NOMO-1 (cell line): ENCODE results near the gene TTC9C.
"Not testable (repeated sequence)": the region's sequence is repeated elsewhere in the genome, so short reads cannot be mapped to it uniquely, and the experiment has no call there.

Source experiments
- DNase-seq, 2 experiments: peaks; one replicate each; lab custom pipeline; 2025; ENCODE audit not compliant: unreplicated experiment in 2 of 2; lab: John Stamatoyannopoulos, UW

The TTC9C gene

DNA sequence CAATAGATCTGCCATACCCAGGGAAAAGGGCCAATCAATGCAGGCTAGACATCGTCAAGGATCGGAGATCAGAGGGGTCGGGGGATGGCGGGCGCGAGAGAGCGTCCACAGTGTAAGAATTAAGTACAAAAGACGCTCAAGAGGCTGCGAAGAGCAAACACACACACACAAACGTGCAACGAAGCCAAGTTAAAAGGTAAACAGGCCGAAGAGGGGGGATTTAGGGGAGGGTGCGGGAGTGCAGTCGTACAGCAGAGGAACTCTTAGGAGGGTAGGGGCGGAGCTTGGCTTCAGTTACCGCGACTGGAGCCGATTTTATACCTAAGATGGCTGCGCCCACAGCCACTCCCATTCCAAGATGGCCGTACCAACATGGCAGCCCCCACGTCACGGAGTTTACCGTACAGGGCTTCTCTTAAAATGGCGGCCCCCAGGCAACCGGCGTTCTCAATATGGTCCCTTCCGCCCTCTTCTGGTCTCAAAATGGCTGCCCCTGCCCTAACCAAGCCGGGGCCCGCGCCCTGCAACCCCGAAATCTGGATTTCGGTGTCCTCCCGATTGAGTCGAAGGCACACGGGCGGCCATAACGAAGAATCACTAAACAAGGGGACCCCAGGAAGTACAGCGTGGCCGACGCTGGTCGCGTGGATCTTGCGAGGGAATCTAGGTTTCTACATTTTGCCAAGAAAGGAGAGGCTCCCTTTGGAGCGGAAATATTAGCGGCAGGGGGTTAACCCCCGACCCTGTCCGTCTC, 18.9 kb upstream of the TTC9C start:
- DNase-seq: peak; percentile 98

DNA sequence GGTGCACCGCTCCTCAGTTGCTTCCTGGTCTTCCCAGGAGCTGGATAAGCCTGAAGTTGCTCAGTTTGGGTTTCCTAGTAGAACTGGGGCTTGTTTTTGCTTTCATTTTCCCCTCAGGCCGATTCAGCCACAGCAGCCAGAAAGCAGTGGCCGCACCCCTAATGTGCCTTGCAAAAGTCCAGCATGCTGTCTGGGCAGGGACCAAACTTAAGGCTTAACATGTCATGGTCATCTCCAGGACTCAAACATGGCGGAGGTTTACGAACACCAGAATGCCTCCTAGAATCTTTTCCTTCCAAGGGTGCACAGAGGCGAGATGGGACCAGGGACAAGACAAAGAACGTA, 18.3 kb upstream of the TTC9C start:
- peak in 1 of 2 experiments; percentile 49 for DNase-seq

DNA sequence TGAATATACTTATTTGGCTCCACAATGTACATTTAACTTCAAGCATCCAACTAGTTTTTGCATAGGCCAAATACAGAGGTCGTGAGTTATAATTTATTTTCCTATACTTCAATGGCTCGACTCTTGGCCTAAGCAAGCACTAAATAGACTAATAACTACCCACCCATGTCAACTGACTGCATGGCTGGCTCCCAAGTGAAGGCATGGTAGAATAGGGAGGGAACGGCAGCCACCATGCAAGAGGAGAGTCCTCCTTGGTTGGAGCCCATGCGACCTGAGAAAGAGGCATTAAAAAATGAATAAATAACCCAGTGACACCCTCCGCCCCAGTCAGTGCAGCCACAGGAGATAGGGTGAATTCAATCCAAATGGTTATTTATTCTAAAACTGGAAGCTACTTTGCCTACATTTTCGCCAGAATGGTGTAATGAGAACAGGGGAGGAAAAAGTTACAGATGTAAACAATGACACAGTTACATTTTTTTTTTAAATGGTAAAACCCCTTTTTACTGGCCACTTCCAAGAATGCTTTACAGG, 15.9 kb upstream of the TTC9C start:
- no peak for DNase-seq

DNA sequence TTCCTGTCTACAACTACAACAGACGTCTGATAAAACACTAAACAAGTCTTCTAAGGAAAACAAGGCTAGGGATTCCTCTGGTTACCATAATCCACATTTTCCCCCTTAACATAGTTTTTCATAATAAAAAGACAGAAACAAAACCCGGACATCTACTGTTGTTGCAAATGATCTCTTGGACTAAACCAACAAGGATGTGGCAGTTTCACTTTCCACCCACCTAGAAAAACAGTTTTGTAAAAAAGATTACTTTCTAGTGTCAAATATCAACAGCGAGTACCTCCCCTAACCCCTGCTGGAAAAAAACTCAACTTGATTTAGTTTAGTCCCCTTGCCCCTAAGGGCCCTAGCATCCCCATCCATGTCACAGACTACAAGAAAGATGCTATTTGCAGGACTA, 15.4 kb upstream of the TTC9C start:
- DNase-seq: no peak

DNA sequence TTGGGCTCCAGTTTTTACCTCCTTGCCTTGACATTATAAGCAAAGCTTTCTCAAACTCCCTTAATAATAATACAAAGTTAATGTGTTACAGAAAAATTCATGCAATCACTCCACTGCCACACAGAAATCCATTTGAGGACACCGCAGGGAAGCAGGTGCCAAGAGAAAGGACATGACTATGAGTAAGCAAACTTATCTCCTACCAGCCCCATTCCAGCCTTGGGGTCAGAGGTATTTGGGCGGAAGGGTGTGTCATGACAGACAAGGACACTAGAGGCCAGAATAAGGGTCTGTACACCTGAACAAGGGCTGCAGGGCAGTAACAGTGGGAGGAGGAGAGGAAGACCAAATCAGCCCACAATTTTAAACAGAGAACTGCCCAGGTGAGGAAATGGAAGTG, 14.9 kb upstream of the TTC9C start:
- no peak for DNase-seq

DNA sequence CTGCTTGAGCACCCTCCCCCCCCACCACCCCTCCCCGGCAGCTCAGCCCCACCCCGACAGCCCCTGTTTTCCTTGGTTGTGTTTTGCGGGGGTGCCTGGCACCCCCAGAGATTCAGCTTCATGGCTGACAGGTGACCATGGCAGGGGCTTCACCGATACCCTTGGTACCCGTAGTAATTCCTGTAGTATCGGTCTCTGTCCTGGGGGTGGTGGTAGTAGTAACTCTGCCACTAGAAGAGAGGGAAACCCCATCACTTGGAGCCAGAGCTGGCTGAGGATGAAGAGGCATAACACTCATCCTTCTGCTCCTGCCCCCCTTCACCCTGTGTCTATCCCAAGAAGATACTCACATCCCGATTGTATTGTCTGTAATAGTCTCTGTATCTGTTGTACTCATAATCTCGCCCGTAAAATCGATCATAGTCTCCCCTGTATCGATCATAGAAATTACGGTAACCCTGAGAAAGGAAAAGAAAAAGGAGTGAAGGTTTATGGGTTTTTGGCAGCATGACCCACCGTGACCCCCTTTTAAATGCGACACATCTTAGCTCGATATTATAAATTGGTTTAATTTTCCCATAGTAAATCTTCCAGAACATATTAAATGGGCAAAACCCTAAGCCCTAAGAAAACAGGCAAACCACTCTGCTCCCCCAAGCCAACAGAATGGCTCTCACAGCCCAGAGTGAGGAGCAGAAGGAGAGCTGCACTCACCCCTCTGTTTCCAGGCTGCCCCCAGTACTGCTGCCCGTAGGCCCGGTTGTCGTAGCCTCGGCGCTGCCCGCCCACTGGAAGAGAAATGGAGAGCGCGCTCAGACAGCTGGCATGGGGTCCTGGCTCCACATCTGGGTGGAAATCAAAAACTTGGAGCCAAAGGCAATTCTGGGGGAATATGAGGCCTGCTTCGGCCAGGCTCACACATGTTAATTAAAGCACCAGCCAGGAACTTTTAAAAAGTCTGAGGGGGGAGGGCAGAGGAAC, 12.8 kb upstream of the TTC9C start:
- DNase-seq: no peak

DNA sequence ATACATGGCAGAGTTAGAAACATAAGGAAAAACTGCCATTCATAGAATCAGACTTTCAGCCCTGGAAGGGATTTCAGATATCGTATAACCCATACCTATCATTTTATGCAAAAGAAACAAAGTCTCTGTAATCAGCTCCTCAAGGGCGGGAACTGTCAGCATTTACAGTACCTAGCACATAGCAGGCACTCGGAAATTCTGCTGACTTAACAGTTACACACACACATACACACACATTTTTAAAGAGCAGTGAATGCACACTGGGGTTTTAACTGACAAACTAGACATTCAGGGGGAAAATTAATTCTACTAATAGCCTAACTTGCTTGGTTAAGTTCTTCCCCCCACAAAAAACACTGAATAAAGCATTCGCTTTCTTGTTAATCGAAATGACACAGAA, 12.1 kb upstream of the TTC9C start:
- DNase-seq: no peak

DNA sequence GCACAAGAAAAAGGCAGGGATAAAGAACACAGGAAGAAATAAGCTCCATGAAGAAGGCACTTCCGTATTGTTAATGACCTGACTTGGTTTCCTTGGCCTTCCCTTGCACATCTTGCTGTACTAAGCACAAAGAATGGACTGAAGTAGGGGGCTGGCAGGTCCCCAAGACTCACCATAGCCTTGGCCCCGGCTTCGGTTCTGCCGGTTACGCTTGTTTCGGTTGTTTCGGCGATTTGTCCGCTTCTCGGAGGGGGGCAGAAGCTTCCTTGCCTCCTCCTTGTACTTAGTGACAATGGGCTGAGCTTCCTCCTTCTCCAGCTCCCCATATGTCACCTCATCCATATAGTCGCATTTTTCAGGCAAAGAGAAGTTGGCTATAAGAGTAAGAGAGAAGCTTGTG, 11.5 kb upstream of the TTC9C start:
- no peak for DNase-seq

DNA sequence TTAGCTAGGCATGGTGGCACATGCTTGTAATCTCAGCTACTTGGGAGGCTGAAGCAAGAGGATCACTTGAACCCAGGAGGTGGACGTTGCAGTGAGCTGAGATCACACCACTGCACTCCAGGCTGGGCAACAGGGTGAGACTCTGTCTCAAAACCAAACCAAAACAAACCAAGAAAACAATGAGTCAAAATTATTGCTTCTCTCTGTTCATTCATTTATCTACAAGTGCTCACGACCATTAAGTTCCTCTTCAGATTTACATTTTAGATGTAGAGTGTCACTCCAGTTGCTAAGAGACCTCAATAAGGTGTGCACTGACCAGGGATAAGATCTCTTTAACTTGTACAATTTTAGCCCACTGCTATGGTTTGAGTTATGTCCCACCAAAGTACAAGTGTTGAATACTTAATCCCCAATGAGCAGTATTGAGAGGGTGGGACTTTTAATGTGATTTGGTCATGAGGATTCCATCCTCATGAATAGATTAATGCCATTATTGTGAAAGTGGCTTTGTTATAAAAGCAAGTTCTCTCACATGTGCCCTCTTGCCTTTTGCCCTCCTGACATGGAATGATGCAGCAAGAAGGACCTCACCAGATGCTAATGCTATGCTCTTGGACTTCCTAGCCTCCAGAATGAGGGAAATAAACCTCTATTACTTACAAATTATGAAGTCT, 8.8 kb upstream of the TTC9C start:
- DNase-seq: no peak

DNA sequence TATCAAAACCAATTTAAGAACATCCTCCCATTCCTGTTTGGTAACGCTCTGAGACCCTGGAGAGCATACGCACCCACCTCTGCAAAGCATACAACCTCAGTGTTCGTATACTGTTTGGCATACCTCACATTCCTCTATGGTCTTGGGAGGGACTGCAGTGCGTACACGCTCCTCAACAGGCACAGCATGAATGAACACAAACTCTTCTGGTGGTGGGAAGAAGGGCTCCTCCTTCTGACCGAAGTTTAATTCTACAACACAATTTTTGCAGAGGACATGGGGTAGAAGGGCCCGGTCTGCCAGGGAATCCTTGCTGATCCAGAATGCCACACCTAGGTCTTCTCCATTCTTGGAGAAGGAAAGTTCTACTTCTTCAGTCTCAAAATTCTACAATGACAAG, 6.3 kb upstream of the TTC9C start:
- no peak for DNase-seq

DNA sequence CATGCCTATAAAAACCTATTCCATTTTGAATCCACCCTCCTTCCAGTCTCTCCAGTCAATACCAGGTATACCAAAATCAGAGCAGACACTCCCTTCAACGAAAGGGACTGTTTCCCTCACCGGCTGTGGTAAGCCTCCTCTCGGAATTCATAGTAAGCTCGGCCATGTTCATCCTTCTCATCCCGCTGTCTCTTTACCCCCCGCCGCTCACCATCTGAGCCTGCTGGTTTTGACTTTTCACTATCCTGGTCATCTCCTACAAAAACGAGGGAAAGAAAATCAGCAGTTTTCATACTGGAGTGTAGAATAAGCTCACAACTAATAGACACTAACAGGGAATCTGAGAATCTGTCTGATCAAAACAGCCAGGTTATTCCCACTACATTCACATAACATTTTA, 4.1 kb upstream of the TTC9C start:
- DNase-seq: no peak

DNA sequence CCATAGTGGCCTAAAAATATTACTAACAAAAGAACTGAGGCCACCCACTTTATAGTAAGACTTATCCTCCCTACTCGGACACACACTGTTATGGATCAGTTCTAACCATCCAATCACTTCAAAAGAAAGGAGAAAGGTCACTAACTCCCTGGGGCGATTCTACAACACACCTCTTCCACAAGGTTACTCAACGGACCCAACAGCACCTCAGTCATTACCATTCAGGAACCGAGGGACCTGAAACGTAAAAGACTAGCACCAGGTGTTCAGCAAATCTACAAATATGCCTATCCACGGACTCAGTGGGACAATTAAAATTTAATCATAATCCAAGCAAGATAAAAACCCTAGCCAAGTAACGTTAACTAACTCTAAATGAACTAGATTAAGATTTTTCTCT, 2.6 kb upstream of the TTC9C start:
- DNase-seq: peak in 1 of 2 experiments; percentile 7

DNA sequence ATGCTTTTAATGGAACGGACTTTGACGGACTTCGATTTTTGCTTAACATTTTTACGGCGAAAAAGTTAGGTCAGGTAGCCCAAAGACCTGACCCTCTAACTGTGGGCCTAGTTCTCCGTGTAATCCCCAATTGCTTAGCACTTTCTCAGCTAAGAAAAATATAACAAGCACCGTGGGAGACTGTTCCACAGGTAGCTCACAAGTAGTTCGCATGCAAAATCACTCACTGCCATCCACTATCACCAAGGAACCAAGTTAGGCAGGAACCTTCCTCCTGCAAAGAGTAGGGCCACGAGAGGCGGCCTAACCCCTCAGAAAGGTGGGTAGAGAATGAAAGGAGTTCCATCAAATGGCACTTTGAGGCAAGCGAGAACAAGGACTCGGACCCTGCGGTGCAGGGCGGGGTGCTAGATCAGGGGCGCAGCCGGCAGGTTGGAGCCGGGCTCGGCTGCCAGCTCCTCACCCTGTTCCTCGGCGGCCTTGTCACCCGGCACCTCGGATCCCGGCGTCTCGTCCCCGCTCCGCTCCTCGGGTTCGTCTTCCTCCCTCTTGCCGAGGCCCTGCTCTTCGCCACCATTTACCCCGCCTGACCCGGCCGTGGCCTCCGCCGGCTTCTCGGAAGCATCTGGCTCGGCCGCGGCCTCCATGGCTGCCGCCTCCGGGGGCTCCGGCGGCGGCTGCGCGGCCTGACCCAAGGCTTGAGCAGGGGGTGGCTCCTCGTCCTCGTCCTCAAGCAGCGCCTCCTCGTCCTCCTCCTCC, 2.0 kb upstream of the TTC9C start:
- DNase-seq: peak in 1 of 2 experiments; percentile 5

DNA sequence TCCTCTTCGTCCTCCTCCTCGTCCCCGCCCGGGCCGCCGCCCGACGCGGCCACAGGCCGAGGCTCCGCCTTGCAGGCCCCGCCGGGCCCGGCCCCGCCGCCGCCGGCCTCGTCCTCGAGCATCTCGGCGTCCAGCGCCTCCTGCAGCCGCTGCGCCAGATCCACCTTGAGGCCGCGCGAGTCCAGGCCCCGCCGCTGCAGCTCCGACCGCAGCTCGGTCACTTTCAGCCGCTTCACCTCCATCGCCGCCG, 1.4 kb upstream of the TTC9C start:
- DNase-seq: no peak

DNA sequence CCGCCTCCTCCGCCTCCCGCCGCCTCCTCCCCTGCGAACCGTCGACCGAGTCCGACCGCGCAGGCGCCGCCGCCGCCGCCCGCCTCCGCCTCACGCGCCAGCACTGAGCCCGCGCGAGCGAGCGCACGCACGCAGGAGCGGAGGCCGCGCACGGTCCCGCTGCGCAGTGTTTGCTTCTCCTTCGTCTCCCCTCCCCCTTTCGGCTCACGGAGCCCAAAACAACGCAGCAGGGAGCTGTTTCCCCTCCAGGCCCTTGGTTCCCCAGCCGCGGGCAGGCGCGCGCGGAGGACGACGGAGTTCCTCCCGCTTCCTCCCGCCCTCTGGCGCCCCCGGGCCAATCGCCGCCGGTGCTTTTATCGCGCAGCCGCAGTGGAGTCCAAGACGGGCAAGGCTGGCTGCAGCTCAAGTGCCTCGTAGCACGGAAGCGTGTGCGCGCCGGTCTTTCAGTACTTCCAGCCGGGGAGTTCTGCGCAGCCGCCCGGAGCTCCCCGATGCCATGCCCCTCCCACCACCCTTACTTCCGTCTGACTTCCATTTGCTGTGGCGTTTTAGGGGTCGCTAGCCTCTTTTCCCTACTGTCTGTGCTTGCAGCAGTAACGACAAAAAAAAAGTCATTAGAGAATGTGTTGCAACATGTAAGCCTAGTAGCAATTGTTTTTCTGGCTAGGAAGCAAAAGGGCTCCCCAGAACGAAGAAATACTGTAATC, 968 bp upstream of the TTC9C start, which contains the start of gene HNRNPUL2:
Gene HNRNPUL2, minus strand, starts transcription at position 293 of the 707 bp plus-strand sequence. CDS start 301 bp downstream, outside the sequence.
- peak; percentile 99 for DNase-seq

DNA sequence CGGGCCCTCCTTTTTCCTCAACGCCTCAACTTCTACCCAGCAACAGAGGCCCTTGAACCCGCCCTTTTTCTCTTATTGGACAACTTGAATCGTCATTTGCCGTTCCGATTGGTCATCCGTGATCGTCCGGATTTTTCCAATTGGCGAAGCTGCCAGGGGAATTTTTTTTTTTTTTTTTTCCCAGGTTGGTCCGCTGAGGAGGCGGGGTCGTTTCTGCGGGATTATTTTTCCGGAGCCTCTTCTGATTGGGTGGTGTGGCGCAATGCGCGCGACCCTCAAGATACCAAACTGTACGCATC, 465 bp upstream of the TTC9C start:
- DNase-seq: peak; percentile 92 to 97

DNA sequence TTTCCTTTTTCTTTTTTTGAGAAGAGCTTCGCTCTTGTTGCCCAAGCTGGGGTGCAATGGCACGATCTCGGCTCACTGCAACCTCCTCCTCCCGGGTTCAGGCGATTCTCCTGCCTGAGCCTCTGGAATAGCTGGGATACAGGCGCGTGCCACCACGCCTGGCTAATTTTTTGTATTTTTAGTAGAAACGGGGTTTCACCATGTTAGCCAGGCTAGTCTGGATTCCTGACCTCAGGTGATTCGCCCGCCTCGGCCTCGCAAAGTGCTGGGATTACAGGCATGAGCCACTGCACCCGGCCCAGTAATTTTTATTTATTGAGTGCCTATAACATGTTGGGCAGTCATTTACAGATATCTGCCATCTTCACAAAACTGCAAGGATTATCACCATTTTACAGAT, 1.8 kb downstream of the TTC9C start:
- DNase-seq: not testable (repeated sequence)

DNA sequence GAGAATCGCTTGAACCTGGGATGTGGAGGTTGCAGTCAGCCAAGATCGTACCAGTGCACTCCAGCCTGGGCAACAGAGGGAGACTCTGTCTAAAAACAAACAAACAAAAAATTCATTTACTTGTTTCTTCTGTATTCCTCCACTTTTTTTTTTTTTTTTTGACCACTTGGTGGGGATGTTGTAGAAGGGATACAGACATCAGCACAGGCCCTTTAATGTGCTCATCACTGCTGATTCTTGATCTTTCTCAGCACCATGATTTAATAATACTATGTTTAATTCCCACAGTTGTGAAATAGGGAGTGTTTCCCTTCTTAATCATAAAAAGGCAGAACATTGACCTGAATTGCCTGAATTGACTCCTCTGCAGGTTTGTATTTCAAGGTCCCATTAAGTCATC, 4.5 kb downstream of the TTC9C start:
- no peak for DNase-seq

DNA sequence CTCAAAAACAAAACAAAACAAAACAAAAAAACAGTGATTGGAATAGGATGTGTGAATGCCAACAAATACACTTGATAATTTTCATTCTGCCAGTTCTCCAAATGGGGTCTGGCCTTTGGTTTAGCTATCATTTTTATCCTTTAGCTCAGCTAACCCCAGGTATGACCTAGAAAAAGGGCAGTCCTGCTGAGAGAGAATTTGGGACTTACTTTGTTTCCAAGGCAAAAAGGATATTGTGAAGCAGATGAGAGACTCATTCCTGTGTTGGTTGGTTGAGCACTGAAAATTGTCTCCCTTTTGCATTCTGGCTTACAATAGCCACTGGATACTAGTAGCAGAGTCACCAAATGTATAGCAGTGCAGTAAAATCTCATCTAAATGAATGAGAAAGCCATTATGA, 8.9 kb downstream of the TTC9C start:
- no peak for DNase-seq

DNA sequence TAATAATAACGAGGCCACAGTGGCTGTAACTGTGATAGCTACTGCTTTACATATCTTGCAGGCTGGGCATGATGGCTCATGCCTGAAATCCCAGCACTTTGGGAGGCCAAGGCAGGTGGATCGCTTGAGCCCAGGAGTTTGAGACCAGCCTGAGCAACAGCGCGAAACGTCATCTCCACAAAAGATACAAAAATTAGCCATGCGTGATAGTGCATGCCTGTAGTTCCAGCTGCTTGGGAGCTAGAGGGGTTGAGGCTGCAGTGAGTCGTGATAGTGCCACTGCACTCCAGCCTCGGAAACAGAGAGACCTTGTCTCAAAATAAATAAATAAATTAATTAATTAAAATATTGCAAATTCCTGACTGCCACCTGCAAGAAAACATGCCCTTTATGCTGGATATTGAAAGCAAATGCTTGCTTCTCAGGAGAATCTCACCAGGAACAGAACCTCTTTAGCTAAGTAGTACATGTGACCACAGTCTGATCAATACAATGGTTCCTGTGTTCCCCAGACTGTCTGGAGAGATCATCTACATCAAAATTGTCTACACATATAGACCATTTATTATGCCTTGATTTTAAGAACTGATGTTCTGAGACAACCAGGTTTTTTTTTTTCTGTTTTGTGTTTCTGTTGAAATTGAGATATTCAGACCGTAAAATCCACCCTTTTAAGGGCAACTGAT, 19.3 kb downstream of the TTC9C start:
- no peak for DNase-seq
